SIG-M5 treated with dmso at 0.1 percent for 504 hours (cell line): ENCODE results near the gene FSCB.
"Not testable (repeated sequence)": the region's sequence is repeated elsewhere in the genome, so short reads cannot be mapped to it uniquely, and the experiment has no call there.

Experiments
- DNase-seq: peaks from one replicate; lab custom pipeline; 2025; ENCODE audit not compliant: unreplicated experiment; lab: John Stamatoyannopoulos, UW

Gene FSCB

GRCh38 chr14:44507183-44507582, at the start of gene FSCB:
Gene FSCB, minus strand, starts transcription at chr14:44507283. Its CDS starts 296 bp downstream, at chr14:44506987.
- no peak for DNase-seq

GRCh38 chr14:44531658-44532057, 24.6 kb upstream of the FSCB start:
- no peak for DNase-seq

- DNase-seq = no peak
Observed at GRCh38 chr14:44530475-44530874, 23.4 kb upstream of the FSCB start.

- no peak for DNase-seq
Observed at GRCh38 chr14:44529026-44529425, 21.9 kb upstream of the FSCB start.

GRCh38 chr14:44528180-44528579, 21.1 kb upstream of the FSCB start:
- no peak for DNase-seq

- DNase-seq = no peak
Observed at GRCh38 chr14:44525237-44525636, 18.2 kb upstream of the FSCB start.

- not testable (repeated sequence) for DNase-seq
Observed at GRCh38 chr14:44515668-44516067, 8.6 kb upstream of the FSCB start.

- DNase-seq = no peak
Observed at GRCh38 chr14:44508834-44509233, 1.8 kb upstream of the FSCB start.

- no peak for DNase-seq
Observed at GRCh38 chr14:44505588-44505987, 1.5 kb downstream of the FSCB start.

GRCh38 chr14:44497148-44497547, 9.9 kb downstream of the FSCB start:
- DNase-seq = no peak

- DNase-seq = no peak
Observed at GRCh38 chr14:44494137-44494536, 12.9 kb downstream of the FSCB start.

GRCh38 chr14:44490966-44491365, 16.1 kb downstream of the FSCB start:
- no peak for DNase-seq

- DNase-seq = no peak
Observed at GRCh38 chr14:44477953-44478352, 29.1 kb downstream of the FSCB start.

- DNase-seq = no peak
Observed at GRCh38 chr14:44468771-44469170, 38.3 kb downstream of the FSCB start.

- no peak for DNase-seq
Observed at GRCh38 chr14:44463356-44464004, 43.6 kb downstream of the FSCB start.

- DNase-seq = no peak
Observed at GRCh38 chr14:44462381-44462780, 44.7 kb downstream of the FSCB start.

- no peak for DNase-seq
Observed at GRCh38 chr14:44461811-44462210, 45.3 kb downstream of the FSCB start.
